ENCODE measurements around the gene ACVR1.

Gene ACVR1

DNA sequence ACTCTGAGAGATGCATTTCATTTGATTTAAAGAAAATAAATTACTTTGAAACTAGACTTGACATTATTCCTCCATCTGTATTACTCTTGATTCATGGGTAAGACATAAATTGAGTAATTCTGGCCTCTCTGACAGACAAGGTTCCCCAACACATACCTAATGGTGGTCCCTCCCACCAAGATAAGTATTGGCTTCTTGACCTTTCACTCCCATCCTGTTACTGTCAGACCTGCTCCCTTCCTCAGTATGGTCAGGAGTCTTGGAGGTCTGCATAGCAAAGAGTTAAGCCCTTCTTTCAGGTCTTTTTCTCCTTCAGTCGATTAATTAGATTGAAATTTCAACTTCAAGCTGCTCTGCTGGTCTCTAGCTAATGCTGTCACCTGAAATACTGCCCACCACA lies 42.2 kb upstream of the ACVR1 start:
- no peak overlapping the region for H3K4me3 ChIP-seq (ENCODE audit: low read depth, low read length)
- TF ChIP-seq, protein P1, sequence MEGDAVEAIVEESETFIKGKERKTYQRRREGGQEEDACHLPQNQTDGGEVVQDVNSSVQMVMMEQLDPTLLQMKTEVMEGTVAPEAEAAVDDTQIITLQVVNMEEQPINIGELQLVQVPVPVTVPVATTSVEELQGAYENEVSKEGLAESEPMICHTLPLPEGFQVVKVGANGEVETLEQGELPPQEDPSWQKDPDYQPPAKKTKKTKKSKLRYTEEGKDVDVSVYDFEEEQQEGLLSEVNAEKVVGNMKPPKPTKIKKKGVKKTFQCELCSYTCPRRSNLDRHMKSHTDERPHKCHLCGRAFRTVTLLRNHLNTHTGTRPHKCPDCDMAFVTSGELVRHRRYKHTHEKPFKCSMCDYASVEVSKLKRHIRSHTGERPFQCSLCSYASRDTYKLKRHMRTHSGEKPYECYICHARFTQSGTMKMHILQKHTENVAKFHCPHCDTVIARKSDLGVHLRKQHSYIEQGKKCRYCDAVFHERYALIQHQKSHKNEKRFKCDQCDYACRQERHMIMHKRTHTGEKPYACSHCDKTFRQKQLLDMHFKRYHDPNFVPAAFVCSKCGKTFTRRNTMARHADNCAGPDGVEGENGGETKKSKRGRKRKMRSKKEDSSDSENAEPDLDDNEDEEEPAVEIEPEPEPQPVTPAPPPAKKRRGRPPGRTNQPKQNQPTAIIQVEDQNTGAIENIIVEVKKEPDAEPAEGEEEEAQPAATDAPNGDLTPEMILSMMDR (IDR thresholded peaks at IDR 0.05; ENCODE audit: borderline replicate concordance, insufficient read depth, low read depth, low read length) = no peak

DNA sequence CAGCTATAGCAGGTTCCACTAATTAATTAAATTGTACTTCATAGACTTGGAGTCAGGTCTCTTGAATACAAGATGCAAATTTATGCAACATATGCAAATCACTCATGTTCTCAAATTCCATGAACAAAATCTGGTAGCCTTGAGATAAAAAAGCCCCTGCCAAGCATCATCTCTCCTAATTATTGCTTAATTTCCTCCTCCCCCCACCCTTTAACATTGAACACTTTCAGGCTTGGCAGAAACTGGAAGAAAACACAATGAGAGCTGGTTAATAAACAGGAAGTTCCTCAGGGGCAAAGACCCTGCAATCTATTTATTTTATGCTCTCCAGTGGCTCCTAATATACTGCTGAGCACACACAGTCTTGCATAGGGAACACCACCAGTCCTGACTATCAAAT lies 35.6 kb upstream of the ACVR1 start:
- no peak overlapping the region for H3K4me3 ChIP-seq (ENCODE audit: low read depth, low read length)

DNA sequence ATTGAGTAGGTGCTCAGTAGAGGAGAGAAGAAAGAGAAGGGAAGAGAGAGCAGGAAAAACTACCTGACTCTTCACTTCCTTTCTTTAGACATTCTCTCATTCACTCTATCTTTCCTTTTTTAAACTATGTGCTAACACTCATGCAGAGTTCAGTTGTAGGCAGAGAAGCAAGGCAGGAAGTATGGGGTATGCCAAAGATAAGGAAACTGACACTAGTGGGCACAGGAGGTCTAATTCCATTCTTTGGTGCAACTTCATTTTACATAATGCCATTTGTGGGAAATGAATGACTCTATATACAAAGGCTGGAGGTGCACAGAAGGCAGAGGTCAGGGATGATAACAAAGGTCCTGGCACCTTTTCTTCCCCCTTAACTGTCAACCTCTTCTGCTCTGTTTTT lies 35.1 kb upstream of the ACVR1 start:
- TF ChIP-seq, protein P1 (IDR thresholded peaks at IDR 0.05; ENCODE audit: borderline replicate concordance, insufficient read depth, low read depth, low read length) = no peak

More for the DNA sequence above, 35.6 kb upstream of the ACVR1 start:
- TF ChIP-seq, protein P1 (IDR thresholded peaks at IDR 0.05; ENCODE audit: borderline replicate concordance, insufficient read depth, low read depth, low read length) = no peak

DNA sequence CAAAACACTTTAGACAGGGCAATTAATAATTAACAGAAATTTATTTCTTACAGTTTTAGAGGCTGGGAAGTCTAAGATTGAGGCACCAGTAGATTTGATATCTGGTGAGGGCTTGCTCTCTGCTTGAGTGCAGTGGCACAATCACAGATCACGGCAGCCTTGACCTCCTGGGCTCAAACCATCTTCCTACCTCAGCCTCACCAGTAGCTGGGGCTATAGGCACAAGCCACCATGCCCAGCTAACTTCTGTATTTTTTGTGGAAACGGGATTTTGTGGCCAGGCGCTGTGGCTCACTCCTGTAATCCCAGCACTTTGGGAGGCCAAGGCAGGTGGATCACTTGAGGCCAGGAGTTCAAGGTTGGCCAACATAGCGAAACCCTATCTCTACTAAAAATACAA lies 29.0 kb upstream of the ACVR1 start:
- H3K4me3 ChIP-seq (ENCODE audit: low read depth, low read length) = no peak overlapping the region
- TF ChIP-seq, protein P1 (IDR thresholded peaks at IDR 0.05; ENCODE audit: borderline replicate concordance, insufficient read depth, low read depth, low read length) = no peak

More for the DNA sequence above, 35.1 kb upstream of the ACVR1 start:
- H3K4me3 ChIP-seq (ENCODE audit: low read depth, low read length) = no peak overlapping the region

DNA sequence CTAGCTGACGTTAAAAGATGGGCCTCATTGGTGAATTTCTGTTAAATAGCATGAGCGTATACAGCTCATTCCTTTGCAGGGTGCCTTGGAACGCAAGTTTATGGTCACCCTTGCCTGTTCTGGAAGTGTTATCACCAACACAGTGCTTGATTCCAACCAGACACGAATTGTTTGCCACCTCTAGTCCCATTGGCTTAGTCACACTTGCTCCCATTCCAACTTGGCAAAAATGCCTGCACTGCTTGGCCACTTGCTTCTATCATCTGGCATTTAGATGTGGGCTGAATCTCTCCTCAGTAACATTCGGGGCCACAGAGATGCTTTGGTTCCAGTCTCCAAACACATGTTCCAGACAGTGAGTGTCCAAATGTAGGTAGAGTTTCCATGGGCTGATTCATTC lies 27.5 kb upstream of the ACVR1 start:
- H3K4me3 ChIP-seq (ENCODE audit: low read depth, low read length) = no peak overlapping the region
- TF ChIP-seq, protein P1 (IDR thresholded peaks at IDR 0.05; ENCODE audit: borderline replicate concordance, insufficient read depth, low read depth, low read length) = no peak

DNA sequence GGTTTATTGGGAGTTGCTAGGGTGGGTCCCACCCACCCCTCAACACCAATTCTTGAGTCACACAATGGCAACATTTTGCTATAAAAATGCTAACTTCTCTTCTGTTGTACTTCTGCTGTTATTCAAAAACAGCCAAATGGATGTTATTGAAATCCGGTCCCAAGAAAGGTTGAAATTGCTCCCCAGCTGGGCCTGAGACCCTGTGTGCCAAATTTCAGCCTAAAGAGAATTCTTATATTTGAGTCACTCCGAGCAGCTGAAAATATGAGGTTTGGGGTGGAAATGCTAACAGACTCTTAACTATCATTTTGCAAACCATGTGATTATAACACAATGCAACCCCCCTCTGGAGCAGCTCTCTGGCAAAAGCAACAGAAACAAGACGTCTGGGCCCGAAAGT lies 27.0 kb upstream of the ACVR1 start:
- H3K4me3 ChIP-seq (ENCODE audit: low read depth, low read length) = no peak overlapping the region
- TF ChIP-seq, protein P1 (IDR thresholded peaks at IDR 0.05; ENCODE audit: borderline replicate concordance, insufficient read depth, low read depth, low read length) = no peak

DNA sequence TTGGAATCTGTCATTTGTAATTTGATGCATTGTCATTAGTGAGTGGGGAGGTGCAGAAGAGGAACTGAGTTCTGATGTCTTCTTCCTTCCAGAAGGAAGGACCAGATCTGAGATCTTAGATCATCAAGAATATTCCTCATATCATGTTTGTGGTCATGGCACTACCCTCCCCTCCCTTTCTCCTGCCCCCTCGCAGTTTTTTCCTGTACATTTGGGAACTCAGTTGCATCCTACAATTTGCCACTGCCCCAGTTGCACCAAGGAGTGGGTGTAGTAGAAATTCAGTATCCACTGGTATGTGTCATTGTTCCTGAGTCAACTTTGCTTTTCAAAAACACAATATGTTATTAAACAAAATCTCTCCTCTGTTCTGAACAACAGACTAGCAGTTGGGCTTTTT lies 26.6 kb upstream of the ACVR1 start:
- no peak overlapping the region for H3K4me3 ChIP-seq (ENCODE audit: low read depth, low read length)
- TF ChIP-seq, protein P1 (IDR thresholded peaks at IDR 0.05; ENCODE audit: borderline replicate concordance, insufficient read depth, low read depth, low read length) = no peak

Measured in GM12875 (cell line).